ENCODE results near the gene PNPLA1.

PNPLA1 gene

DNA sequence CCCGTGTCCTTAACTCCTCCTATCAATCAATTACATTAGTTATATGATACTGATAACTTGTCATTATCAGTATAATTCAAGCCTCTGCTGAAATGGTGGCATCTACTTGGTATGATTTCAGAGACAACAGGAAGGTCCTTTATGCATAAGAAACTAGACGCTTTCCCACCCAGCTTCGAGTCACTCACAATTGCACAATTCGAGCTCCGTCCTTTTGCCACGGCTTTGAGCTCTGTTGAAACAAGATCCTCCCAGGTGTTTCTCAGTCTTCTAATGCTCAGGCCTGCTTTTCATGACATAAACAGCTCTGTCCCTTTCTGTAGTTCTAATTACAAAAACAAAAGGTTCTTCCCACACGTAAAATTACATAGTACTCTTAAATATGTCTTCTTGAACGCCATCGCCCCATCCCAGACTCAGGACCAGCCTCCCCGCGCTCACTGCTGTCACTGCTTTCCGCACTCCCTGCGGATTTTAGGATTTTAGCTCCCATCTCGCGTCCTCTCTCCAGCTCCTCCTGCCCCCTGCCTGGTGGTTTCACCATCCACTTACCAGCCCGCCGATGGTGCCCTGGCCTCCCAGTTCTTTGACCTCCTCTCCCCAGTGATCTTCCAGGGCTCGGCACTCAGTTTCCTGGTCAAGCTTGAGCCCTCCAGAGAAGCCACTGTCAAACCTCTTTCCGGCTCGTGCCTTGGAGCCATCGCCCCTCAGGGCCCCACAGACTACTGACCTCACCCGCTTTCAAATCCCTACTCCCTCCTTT is 23.2 kb upstream of the PNPLA1 start:
- no peak for DNase-seq (ENCODE audit: low spot score)

DNA sequence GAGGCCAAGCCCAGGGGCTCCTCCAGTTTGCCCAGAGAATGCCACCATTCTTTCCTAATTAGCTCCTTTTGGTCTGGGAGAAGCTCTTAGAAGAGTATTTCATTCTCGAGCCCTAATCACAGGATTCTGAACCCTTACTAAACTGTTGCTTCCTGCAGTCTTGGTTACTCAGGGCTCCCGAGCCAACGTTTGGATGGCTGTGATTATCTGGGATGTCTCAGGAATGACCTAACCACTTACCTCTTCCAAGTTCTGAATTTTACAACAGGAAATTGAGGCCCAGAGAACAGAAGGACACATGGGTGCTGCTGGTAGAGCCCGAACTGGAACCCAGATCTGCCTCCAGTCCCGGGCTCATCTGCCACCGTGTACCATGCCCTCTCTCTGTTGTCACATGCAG is 22.2 kb upstream of the PNPLA1 start:
- no peak for DNase-seq (ENCODE audit: low spot score)

DNA sequence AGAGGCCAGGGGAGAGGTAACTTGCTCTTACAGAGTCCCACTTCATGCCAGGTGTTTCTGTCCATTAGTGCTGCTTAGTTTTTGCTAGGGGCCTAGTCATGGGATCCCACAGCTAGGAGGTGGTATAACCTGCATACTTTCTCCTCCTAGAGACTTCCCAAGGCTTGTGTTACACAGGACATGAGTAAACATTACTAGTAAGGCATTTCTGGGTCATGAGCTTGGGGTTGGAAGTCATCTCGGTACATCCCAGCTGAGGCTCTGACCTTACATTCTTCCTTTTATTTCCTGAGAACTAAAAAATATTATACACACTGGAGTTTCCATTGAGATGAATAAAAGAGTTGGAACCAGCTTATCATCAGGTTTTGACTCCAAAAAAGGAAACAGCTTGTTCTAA is 20.9 kb upstream of the PNPLA1 start:
- DNase-seq (ENCODE audit: low spot score): no peak

DNA sequence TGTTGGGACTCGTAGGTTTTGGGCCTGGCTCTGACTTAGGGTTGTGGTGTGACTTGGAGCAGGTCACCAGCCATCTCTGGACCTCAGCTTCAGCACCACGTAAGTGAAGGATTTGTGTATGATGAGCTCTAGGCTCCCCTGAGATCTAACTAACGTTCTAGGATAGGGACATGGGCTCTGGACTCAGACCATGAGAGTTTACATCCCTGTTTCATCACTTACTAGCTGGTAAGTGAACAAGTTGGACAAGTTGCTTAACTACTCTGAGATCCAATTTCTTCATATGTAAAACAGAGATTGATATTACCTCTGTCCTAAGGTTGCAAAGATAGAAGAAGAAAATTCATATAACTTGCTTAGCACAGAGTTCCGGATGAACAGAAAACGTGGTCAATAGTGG is 20.3 kb upstream of the PNPLA1 start:
- DNase-seq (ENCODE audit: low spot score): no peak

DNA sequence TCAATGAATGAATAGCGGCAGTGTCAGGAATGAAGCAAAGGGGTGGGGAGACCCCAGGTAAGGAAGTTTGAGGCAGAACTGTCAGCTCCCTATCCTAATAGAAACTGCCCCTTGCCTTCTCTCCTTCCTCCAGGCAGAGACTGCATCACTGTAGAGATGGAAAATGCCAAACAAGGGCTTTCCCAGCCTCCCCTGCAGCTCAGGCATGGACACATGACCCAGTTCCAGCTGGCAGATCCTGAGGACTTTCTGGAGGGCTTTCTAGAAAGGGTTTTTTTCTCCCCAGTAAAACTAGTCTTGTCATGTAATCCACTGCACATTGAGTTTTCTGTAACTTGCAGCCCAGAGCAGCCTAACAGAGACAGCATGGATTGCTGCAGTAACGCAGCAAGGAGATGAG is 17.9 kb upstream of the PNPLA1 start:
- no peak for DNase-seq (ENCODE audit: low spot score)

DNA sequence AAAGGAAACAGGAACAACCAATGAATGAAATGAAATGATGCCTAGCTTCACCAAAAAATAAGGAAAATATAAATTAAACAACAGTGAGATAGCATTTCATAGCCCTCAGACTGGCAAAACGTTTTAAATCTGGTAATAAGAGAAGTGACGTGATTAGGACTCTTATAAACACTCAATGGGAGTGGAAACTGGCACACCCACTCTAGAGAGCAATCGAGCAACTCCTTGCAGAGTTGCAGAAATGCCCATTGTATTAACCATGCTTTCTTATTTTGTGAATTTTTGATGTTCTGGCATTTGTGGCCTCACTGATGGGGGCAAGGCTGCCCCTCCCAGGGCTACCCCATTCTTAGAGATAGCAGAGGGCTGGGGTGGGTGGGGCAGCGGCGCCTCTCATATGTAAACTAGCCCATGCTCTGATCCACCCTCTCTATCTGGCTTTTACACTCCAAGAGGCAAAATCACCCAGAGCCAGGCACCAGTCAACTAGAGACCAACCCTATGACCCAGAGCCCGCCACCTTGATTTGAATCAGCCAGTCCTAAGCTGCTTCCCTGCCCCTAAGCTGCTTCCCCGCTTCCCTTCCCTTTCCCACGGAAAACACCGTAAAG is 6.4 kb upstream of the PNPLA1 start:
- DNase-seq (ENCODE audit: low spot score): no peak

DNA sequence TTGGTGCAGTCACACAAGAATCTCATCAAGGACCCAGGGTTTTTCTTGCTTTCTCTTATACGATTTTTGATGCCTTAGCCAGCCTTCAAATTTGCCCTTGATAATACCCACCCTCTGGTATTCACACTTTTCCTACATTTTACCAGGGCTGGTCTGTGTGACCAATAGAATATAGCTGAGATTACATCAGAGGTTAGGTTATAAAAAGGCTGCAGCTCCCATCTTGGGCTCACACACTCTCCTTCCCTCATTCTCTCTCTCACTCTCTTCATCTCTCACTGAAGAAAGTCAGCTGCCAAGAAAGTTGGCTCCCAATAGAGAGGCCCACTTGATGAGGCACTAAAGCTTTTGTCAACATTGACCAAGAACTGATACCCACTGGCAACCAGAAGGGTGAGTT is 4.1 kb upstream of the PNPLA1 start:
- DNase-seq (ENCODE audit: low spot score): no peak

DNA sequence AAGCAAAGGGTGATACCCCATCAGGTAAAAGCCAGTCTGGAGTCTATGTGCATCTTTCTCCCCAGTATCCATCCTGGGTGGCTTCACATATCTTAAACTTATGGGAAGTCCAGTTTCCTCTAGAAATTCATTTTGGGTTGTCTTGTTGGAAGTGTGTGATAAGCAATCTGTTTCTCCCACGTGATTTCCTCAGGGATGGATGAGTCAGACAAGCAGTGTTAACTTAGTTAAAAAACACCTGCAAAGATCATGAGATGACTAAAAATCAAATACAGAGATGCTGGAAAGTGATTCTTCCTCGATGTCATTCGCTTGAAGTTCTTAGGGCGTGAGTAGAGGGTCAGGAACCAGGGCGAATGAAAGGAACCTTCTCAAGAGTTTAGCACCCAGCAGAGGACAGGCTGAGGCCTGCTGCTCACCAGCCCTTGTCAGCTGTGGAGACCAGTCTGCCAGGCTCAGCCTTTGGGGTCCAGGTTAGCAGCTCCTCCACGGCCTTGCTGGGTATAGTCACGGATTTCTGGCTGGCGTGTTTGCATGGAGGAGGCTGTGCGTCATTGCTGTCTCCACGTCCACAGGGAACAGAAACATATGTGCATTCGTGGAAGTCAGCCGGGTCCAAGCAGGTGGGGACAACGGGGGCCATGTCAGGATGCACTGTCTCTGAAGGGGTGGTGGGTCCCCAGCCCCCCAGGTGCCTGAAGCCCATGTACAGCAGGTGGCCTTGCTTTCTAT is 2.8 kb upstream of the PNPLA1 start:
- no peak for DNase-seq (ENCODE audit: low spot score)

DNA sequence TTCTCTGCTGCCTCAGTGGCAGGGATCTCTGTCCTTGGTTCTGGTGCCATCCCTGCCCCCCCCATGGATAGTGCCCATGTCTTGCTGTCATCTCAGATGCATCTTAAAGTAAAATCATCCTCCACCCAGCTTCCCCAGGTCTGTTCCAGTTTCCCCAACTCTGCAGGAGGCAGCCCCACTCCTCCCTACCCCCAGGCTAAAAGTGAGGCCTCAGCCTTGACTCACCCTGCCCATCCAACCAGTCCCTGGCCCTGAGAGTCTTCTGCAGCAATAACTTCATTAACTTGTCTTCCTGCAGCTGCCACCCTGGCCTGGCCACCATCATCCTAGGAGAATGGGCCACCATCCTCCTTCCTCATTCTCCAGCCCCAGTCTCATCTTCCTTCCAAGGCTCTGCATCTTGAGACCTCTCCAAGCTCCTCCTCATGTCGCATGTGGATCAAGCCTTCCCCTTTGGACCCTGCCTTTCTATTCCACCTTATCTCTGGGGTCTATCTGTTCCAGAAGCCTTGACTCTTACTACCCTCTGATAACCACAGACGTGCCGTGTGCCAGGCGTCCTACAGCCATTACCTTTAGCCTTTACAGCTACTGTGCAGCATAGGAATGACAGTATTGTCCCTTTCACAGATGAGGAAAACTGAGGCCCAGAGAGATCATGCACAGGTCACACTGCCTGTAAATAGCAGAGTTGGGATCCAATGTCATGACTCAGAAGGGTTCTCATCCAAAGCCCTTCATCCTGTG is 2.0 kb upstream of the PNPLA1 start:
- no peak for DNase-seq (ENCODE audit: low spot score)

DNA sequence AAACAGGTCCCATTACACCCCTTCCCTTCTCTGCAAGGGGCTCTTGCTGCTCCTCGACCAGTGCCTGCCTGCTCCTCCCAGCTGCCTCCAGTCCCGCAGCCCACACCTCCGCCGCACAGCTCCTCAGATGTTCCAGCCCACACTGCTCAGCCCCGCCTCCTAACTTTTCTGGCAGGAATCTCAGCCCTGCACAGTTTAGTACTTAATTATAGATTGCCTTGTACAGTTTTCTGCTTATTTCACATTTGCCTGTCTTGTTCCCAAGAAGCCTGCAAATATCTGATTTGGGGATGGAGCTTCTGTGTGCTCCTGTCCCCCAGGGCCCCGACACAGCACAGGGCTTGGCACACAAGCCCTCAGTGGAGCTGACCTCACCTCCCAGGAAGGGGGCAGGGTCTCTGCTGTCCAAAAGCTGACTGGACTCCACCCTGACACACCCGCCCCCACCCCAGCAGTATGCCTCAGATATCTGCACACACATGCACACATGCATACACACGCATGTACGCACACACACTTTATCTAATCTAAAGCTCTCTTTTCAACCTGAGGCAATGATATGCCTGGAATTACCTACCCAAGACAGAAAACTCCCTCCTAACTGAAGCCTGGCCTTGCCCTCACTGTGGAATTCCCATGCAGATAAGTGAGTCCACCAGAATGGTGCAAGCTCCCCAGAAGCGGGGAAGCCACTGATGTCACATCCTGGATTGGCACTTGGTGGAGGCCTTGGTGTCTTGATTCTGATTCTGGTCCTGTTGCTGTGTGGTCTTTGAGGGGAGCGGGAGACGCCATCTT is 1.2 kb upstream of the PNPLA1 start:
- no peak for DNase-seq (ENCODE audit: low spot score)

DNA sequence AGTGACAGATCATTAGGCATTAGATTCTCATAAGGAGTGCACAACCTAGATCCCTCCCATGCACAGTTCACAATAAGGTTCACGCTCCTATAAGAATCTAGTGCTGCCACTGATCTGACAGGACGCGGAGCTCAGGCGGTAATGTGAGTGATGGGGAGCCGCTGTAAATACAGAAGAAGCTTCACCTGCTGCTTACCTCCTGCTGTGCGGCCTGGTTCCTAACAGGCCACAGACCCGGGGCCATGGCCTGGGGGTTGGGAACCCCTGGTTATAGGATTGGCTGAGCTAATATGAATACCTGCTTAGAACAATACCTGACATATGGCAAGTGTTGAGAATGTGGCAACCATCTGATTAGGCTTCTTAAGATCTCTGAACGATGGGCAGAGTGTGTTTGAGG is 2.4 kb downstream of the PNPLA1 start:
- DNase-seq (ENCODE audit: low spot score): no peak

DNA sequence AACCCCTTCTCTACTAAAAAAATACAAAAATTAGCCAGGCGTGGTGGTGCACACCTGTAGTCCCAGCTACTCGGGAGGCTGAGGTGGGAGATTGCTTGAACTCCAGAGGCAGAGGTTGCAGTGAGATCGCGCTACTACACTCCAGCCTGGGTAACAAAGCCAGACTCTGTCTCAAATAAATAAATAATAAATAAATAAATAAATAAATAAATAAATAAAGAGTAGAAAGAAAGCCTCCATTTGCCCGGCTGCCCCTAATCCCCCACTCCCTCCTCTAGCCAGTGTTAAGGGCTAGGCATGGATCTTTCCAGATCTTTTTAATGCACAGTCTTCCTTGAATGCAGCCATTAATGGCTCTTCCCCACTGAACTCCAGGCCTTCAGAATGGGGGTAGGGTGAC is 3.2 kb downstream of the PNPLA1 start:
- no peak for DNase-seq (ENCODE audit: low spot score)

DNA sequence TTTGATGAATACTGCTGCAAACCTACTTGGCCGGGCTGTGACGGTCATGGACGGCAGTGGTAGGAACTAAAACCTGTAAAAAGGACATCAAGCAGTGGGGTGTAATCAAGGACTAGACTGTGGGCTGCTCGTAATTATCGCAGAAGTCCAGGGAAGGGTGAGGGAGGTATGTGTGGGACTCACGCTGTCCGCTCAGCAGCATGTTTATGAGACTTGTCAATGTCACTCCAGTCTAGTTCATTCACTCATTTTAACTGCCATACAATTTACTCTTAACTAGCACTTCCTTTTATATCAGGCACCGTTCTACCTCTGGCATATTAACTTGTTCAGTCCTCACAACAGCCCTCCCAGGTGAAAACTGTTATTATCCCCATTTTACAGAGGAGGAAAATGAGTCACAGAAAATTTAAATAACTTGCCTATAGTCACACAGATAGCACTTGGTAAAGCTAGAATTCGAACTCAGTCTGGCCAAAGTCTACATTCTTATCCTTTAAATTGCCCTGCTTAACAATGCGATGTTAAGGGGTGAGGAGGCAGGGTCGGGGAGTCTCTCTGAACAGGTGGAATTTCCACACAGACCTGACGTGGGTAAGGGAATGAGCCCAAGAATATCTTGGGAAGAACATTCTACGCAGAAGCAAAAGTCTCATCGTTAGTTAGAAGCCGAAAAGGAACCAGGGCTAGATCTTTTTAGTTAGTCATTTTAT is 4.1 kb downstream of the PNPLA1 start:
- no peak for DNase-seq (ENCODE audit: low spot score)

DNA sequence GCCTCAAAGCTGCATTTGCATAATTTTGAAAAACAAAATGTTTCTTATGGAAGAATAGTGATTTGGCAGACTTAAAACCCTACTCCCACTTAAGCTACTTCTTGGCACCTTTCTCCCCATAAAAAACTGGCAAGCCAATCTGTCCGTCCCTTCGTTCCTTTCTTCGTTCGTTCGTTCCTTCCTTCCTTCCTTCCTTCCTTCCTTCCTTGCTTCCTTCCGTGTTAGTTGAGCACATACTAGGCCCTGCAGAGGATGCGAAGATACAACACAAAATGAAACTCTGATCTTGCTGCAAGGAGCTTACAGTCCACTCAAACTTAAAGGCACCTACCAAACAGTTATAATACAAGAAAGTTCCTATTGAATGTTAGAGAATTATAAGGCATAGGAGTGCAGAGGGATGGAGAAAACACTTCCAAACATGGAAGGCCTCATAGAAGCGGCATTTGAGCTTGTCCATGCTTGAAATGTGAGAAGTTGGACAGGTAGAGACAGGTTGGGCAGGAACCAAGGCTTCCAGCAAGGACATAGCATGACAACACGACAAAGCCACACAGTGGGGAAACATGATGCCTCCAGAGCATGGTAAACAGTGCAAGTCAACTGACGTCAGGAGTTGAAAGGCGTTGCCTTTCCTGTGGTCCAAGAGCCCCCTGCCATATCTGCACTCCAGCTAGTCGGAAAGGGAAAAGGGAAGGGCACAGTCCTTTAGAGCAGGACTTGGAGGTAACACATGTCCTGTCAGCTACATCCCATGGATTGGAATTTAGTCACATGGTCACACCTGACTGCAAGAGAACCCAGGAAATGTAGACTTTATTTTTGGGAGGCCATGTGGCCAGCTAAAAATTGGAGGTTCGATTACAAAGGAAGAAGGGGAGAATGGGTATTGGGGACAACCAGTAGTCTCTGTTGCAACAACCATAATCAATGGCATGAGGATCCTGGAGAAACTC is 7.0 kb downstream of the PNPLA1 start:
- DNase-seq (ENCODE audit: low spot score): no peak

DNA sequence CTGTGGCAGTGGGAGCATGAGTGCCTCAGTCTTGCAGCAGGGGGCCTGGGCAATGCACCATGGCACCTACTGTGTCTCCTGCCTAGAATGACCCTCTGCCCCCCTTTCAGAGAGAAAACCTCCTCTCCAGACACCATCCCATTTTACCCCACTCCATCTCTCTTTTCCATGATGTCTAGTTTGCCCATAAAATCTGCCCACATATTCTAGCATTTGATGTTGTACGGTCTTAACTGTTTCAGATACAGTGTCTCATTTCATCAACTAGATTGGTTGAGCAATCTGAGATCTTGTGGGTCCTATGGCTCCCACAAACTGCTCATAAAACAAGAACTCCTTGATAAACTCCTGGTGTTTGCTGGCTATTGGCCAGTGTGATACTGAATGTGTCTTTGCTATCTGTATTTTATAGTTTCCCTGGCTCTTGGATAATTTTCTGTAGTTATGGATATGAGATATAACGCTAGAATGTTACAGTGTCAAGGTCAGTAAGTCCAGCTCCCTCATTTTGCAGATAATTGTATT is 8.1 kb downstream of the PNPLA1 start:
- DNase-seq (ENCODE audit: low spot score): no peak

DNA sequence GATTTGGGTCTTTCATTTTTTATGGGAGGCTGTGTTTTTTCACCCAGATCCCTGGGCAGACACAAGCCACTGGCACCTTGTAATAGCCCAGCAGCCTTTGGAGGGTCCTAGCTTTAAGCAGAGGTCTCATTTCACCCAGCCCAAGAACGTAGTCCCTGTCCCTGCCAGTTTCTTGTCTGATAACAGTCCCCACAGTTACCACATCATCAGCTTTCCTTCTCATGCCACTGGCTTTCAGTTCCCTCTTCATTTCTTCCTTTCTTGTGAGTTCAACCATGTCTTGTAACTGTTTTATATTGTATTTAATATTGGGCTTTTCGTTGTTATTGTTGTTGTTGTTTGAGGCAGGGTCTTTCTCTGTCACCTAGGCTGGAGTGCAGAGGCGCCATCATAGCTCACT is 10.6 kb downstream of the PNPLA1 start:
- no peak for DNase-seq (ENCODE audit: low spot score)

DNA sequence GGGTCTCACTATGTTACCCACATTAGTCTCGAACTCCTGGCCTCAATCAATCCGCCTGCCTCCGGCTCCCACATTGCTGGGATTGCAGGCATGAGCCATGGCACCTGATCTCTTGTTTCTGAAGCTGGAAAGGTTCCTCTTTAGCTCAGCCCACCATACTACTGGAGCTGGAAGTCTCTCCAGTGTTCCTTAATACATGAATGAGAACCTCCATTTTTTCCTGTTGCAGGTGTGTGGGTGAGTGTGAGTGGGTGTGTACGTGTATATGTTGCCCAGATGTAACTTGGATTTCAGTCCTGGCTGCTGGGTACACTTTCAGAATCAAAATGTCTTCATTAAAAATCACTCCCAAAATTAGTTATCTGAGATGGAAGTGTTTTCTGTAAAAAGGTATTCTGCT is 11.1 kb downstream of the PNPLA1 start:
- no peak for DNase-seq (ENCODE audit: low spot score)

DNA sequence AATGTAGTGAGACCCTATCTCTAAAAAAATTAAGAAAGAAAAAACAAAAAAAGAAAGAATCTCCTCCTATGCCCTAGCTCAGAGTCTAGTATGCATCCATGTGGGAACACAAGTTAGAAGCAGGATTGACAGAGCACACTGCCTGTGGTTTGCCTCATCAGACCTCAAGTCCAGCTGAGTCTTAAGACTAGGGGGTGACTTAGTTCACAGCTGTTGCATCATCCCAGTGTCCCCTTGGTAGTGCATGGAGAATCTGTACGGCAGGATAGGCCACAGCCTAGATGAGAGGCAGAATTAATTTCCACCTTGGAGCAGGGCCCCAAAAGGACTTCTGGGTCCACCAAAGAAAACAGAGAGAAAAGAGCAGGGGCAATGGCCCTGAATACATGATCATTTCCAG is 13.7 kb downstream of the PNPLA1 start:
- no peak for DNase-seq (ENCODE audit: low spot score)

DNA sequence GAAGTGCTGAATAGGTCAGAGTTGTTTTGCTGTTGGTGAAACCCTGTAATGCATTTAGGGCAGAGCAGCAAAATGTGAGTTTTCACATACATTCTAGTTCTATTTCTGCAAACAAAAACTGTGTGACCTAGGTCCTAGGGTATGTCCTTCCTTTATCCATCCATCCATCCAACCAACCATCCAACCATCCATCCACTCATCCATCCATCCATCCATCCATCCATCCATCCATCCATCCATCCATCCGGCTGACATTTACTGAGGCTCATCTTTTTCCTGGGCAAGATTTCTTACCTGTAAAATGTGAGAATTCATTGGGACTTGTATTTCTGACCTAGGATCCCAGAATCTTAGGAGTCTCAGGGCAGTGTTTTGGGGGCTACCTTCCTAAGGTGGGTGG is 14.5 kb downstream of the PNPLA1 start:
- DNase-seq (ENCODE audit: low spot score): no peak

DNA sequence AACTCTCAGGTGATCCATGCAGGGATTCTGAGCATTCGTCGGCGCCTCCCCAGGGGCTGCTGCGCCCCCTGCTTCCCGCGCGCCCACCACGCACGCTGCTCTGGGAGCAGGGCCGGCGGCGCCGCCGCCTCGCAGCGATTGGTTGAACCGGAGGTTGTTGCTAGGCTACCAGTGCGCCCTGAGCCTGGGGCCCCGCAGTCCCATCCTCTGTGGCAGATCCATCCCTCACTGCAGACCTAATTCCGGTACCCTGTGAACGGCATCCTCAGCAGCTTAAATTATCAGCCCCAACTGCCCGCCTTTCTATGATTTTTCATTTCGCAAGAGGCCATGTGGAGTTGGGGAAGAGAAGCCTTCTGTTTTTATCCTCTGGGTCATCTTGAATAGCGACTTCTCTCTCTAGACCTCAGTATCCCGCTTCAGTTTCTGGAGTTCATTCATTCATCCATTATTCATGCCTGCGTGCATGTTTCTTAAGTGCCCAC is 15.4 kb downstream of the PNPLA1 start:
- no peak for DNase-seq (ENCODE audit: low spot score)
